ENCODE results near the gene HTR4. TPM values are rescaled to one million over a fixed set of nuclear protein-coding genes. Genes with fewer than 3 reads are reported as not detected.

Gene HTR4
- polyA plus RNA-seq, 1 of the 3 experiments (the other 2 are of a cell fraction) = not detected

- TF ChIP-seq TCF12 (IDR thresholded peaks at IDR 0.05) = peak; percentile 14; the same call in 1 of the 2 replicates
- no peak for TF ChIP-seq FOSL2 (IDR thresholded peaks at IDR 0.05; ENCODE audit: borderline replicate concordance, low read depth)
Measured at GRCh38 chr5:148685520-148686134, 31.3 kb upstream of the HTR4 start (continued).

- ChIA-PET CTCF (interaction anchor here (1.4 to 1.7 kb wide), 2 partner anchors 8 to 351 kb away, joined by 5 read pairs; no protein-coding TSS in a partner anchor), POLR2A (no interaction called here)
- DNase-seq = no peak
- Histone ChIP-seq H3K4me3 (ENCODE audit: low read depth in 2 of 2, low read length in 1 of 2) (no peak overlapping the region), H2AFZ (ENCODE audit: low read depth) (no peak overlapping the region), H3K9me3 (no peaks in the 10 kb centered on the region), H3K4me2 (no peak overlapping the region), H4K20me1 (ENCODE audit: insufficient read depth) (no peaks in the 10 kb centered on the region), H3K9ac (no peak overlapping the region), H3K4me1 (ENCODE audit: control insufficient read depth in 1 of 2, insufficient read depth in 2 of 2, low read depth in 1 of 2, low read length in 1 of 2) (peaks cover 0 to 4% of the 10 kb centered on the region in 2 experiments; a peak in 2 of 4 replicates), H3K27me3 (ENCODE audit: insufficient read depth) (no peaks in the 10 kb centered on the region; the same call in 1 of the 2 replicates), H3K79me2 (ENCODE audit: insufficient read depth) (no peaks in the 10 kb centered on the region), H3F3A (replicated peaks; ENCODE audit: insufficient read depth) (no peaks in the 10 kb centered on the region), H3K9me2 (no peaks in the 10 kb centered on the region), H3K27ac (ENCODE audit: low read depth in 2 of 2, low read length in 1 of 2) (no peak overlapping the region), H3K36me3 (replicated peaks in 1 of 2; ENCODE audit: control insufficient read depth in 1 of 2, insufficient read depth in 2 of 2, low read length in 1 of 2) (no peaks in the 10 kb centered on the region)
- WGBS (ENCODE audit: low lambda C conversion rate) = 29% methylated on average over 2 of the region's 2 CpGs
- no peak for TF ChIP-seq GABPA (IDR thresholded peaks at IDR 0.05; ENCODE audit: low read depth)
- no peak for TF ChIP-seq YY1 (IDR thresholded peaks at IDR 0.05; ENCODE audit: low read depth)
- TF ChIP-seq PBX3 (IDR thresholded peaks at IDR 0.05) = no peak
- no peak for TF ChIP-seq RCOR1 (IDR thresholded peaks at IDR 0.05; ENCODE audit: low read length)
- no peak for TF ChIP-seq JUND (IDR thresholded peaks at IDR 0.05)
- no peak for TF ChIP-seq ZBTB33 (IDR thresholded peaks at IDR 0.05; ENCODE audit: borderline replicate concordance, low read depth)
- no peak for TF ChIP-seq FOSL2 (IDR thresholded peaks at IDR 0.05; ENCODE audit: borderline replicate concordance, low read depth)
- no peak for TF ChIP-seq GATA2 (CRISPR knock-in tag; IDR thresholded peaks at IDR 0.05)
- no peak for TF ChIP-seq CHD2 (IDR thresholded peaks at IDR 0.05; ENCODE audit: low read length, partially characterized antibody)
- no peak for TF ChIP-seq NFIC (IDR thresholded peaks at IDR 0.05; ENCODE audit: borderline replicate concordance)
- no peak for TF ChIP-seq USF1 (IDR thresholded peaks at IDR 0.05; ENCODE audit: borderline replicate concordance, low read depth)
- no peak for TF ChIP-seq IRF3 (IDR thresholded peaks at IDR 0.05; ENCODE audit: low read depth, low read length)
- TF ChIP-seq CTCF (IDR thresholded peaks at IDR 0.05) = no peak
- TF ChIP-seq USF2 (IDR thresholded peaks at IDR 0.05; ENCODE audit: borderline replicate concordance, low read depth, low read length) = no peak
- no peak for TF ChIP-seq FOXM1 (IDR thresholded peaks at IDR 0.05; ENCODE audit: low read depth)
Measured at GRCh38 chr5:148684528-148684927, 30.2 kb upstream of the HTR4 start.

All from SK-N-SH (cell line).